MM.1S (cell line): ENCODE data around the gene CYP4Z1.
"Not testable (repeated sequence)": the region's sequence is repeated elsewhere in the genome, so short reads cannot be mapped to it uniquely, and the experiment has no call there.

Source experiments
- DNase-seq: peaks from one replicate; pipeline ENCODE4 v3.0.0-alpha.2; 2015
- H2AFZ ChIP-seq: fragments of 300-600 bp; sonication (generic); 2 replicates; pipeline ENCODE4 v1.6.0; 2016; ENCODE audit warnings: antibody characterized with exemption, low read length
- H3F3A ChIP-seq: fragments of 300-600 bp; sonication (generic); 2 replicates; pipeline ENCODE4 v1.6.1; 2016; ENCODE audit warnings: mild to moderate bottlenecking, antibody characterized with exemption, low read length, moderate library complexity, mixed read lengths; ENCODE audit not compliant: insufficient read depth
- H3K27ac ChIP-seq: fragments of 300-600 bp; sonication (generic); 2 replicates; pipeline ENCODE4 v1.5.1; 2016; ENCODE audit warnings: mild to moderate bottlenecking, low read length
- H3K27me3 ChIP-seq: fragments of 300-600 bp; sonication (generic); replicated peaks from 2 replicates; pipeline ENCODE4 v1.6.0; 2016; ENCODE audit warnings: low read length; ENCODE audit not compliant: insufficient read depth
- H3K36me3 ChIP-seq: fragments of 300-600 bp; sonication (generic); replicated peaks from 2 replicates; pipeline ENCODE4 v1.6.1; 2016; ENCODE audit warnings: mild to moderate bottlenecking, low read length, mixed read lengths; ENCODE audit not compliant: insufficient read depth
- H3K4me1 ChIP-seq: fragments of 300-600 bp; sonication (generic); 2 replicates; pipeline ENCODE4 v1.6.1; 2016; ENCODE audit warnings: low read length, mixed read lengths
- H3K4me2 ChIP-seq: fragments of 300-600 bp; sonication (generic); 2 replicates; pipeline ENCODE4 v1.6.0; 2016; ENCODE audit warnings: low read depth, low read length
- H3K4me3 ChIP-seq: fragments of 300-600 bp; sonication (generic); 2 replicates; pipeline ENCODE4 v1.5.1; 2016; ENCODE audit warnings: low read length, mixed read lengths
- H3K79me2 ChIP-seq: fragments of 300-600 bp; sonication (generic); 2 replicates; pipeline ENCODE4 v1.6.1; 2016; ENCODE audit warnings: mixed run types, low read length, mixed read lengths
- H3K9ac ChIP-seq: fragments of 300-600 bp; sonication (generic); 2 replicates; pipeline ENCODE4 v1.6.1; 2016; ENCODE audit warnings: low read length, mixed read lengths
- H3K9me2 ChIP-seq: fragments of 300-600 bp; sonication (generic); replicated peaks from 2 replicates; pipeline ENCODE4 v1.6.1; 2016; ENCODE audit warnings: mild to moderate bottlenecking, low read length, mixed read lengths; ENCODE audit not compliant: insufficient read depth
- H3K9me3 ChIP-seq: fragments of 300-600 bp; sonication (generic); replicated peaks from 2 replicates; pipeline ENCODE4 v1.6.1; 2016; ENCODE audit warnings: mild to moderate bottlenecking, low read length, mixed read lengths; ENCODE audit not compliant: insufficient read depth
- H4K20me1 ChIP-seq: fragments of 300-600 bp; sonication (generic); 2 replicates; pipeline ENCODE4 v1.6.1; 2016; ENCODE audit warnings: mild to moderate bottlenecking, low read length, moderate library complexity, mixed read lengths; ENCODE audit not compliant: insufficient read depth
- CTCF ChIP-seq: fragments of 300-600 bp; sonication (generic); IDR thresholded peaks from 2 replicates; pipeline ENCODE4 v1.5.1; 2016; ENCODE audit warnings: antibody characterized with exemption, low read length, mixed read lengths
- EZH2 ChIP-seq: fragments of 300-600 bp; sonication (generic); optimal IDR thresholded peaks from 2 replicates; pipeline ENCODE3; 2017; ENCODE audit warnings: low read depth, mild to moderate bottlenecking, antibody characterized with exemption, low read length, mixed read lengths
- EZH2phosphoT487 ChIP-seq: fragments of 300-600 bp; sonication (generic); IDR thresholded peaks from 2 replicates; pipeline ENCODE4 v1.6.1; 2018; ENCODE audit warnings: antibody characterized with exemption, low read length

Gene CYP4Z1

GRCh38 chr1:47031585-47031984, 35.4 kb upstream of the CYP4Z1 start:
- H3K27ac ChIP-seq, result no peak overlapping the region
- H2AFZ ChIP-seq, result no peak overlapping the region
- H3K36me3 ChIP-seq, result no peaks in the 10 kb centered on the region
- H3K9ac ChIP-seq, result no peak overlapping the region
- no peak for TF ChIP-seq EZH2phosphoT487
- TF ChIP-seq CTCF, result no peak
- no peak for TF ChIP-seq EZH2
- no peaks in the 10 kb centered on the region for H3K27me3 ChIP-seq
- no peaks in the 10 kb centered on the region for H3F3A ChIP-seq
- H3K9me3 ChIP-seq, result no peaks in the 10 kb centered on the region
- H3K4me3 ChIP-seq, result no peak overlapping the region
- H3K4me1 ChIP-seq, result no peaks in the 10 kb centered on the region
- no peak overlapping the region for H3K4me2 ChIP-seq
- no peaks in the 10 kb centered on the region for H3K9me2 ChIP-seq
- H4K20me1 ChIP-seq, result no peaks in the 10 kb centered on the region
- H3K79me2 ChIP-seq, result no peaks in the 10 kb centered on the region
- no peak for DNase-seq

GRCh38 chr1:47036764-47037163, 30.3 kb upstream of the CYP4Z1 start:
- no peak overlapping the region for H3K4me2 ChIP-seq
- no peak overlapping the region for H3K4me3 ChIP-seq
- H3K4me1 ChIP-seq, result no peaks in the 10 kb centered on the region
- no peaks in the 10 kb centered on the region for H3K79me2 ChIP-seq
- no peak for DNase-seq
- H3F3A ChIP-seq, result no peaks in the 10 kb centered on the region
- no peak overlapping the region for H2AFZ ChIP-seq
- no peak overlapping the region for H3K27ac ChIP-seq
- H4K20me1 ChIP-seq, result no peaks in the 10 kb centered on the region
- no peaks in the 10 kb centered on the region for H3K27me3 ChIP-seq
- H3K9me3 ChIP-seq, result no peaks in the 10 kb centered on the region
- no peak for TF ChIP-seq EZH2
- TF ChIP-seq CTCF, result no peak
- no peak for TF ChIP-seq EZH2phosphoT487
- H3K36me3 ChIP-seq, result no peaks in the 10 kb centered on the region
- no peak overlapping the region for H3K9ac ChIP-seq
- no peaks in the 10 kb centered on the region for H3K9me2 ChIP-seq

- no peak for DNase-seq
These were observed 7.7 kb upstream of the CYP4Z1 start for GRCh38 chr1:47059376-47059775.

GRCh38 chr1:47069080-47069479, 2.0 kb downstream of the CYP4Z1 start:
- not testable (repeated sequence) for H3K4me1 ChIP-seq, H3F3A ChIP-seq, H3K27me3 ChIP-seq, H4K20me1 ChIP-seq, H3K4me2 ChIP-seq, H3K79me2 ChIP-seq, DNase-seq, H2AFZ ChIP-seq, H3K9me3 ChIP-seq, H3K4me3 ChIP-seq, H3K9ac ChIP-seq, H3K9me2 ChIP-seq, H3K36me3 ChIP-seq, H3K27ac ChIP-seq

More at GRCh38 chr1:47059376-47059775, 7.7 kb upstream of the CYP4Z1 start:
- H2AFZ ChIP-seq, result no peak overlapping the region
- H3K9me3 ChIP-seq, result no peaks in the 10 kb centered on the region
- no peaks in the 10 kb centered on the region for H3K36me3 ChIP-seq
- no peak overlapping the region for H3K27ac ChIP-seq
- TF ChIP-seq EZH2phosphoT487, result no peak
- TF ChIP-seq CTCF, result no peak
- no peak for TF ChIP-seq EZH2
- no peaks in the 10 kb centered on the region for H3K4me1 ChIP-seq
- no peaks in the 10 kb centered on the region for H3K27me3 ChIP-seq
- no peaks in the 10 kb centered on the region for H3K79me2 ChIP-seq
- no peak overlapping the region for H3K4me2 ChIP-seq
- H3K4me3 ChIP-seq, result no peak overlapping the region
- no peaks in the 10 kb centered on the region for H3F3A ChIP-seq
- H3K9me2 ChIP-seq, result no peaks in the 10 kb centered on the region
- no peak overlapping the region for H3K9ac ChIP-seq
- H4K20me1 ChIP-seq, result no peaks in the 10 kb centered on the region

- not testable (repeated sequence) for H3K9me3 ChIP-seq, H3K4me3 ChIP-seq, H3K4me2 ChIP-seq, H3K36me3 ChIP-seq, DNase-seq, H3K27ac ChIP-seq, H3K9me2 ChIP-seq, H3K4me1 ChIP-seq, H3K9ac ChIP-seq, H4K20me1 ChIP-seq, H3F3A ChIP-seq, H2AFZ ChIP-seq, H3K79me2 ChIP-seq, H3K27me3 ChIP-seq
These were observed 2.5 kb downstream of the CYP4Z1 start for GRCh38 chr1:47069509-47069908.

GRCh38 chr1:47089356-47089755, 22.3 kb downstream of the CYP4Z1 start:
- not testable (repeated sequence) for H3K9me3 ChIP-seq, H3K9me2 ChIP-seq
- peak; percentile 11 for DNase-seq

More at GRCh38 chr1:47089356-47089755, 22.3 kb downstream of the CYP4Z1 start:
- H3K27me3 ChIP-seq, H2AFZ ChIP-seq, H3K9ac ChIP-seq, H3K36me3 ChIP-seq, H4K20me1 ChIP-seq, H3K4me2 ChIP-seq, H3F3A ChIP-seq, H3K79me2 ChIP-seq, H3K27ac ChIP-seq, H3K4me1 ChIP-seq, H3K4me3 ChIP-seq: not testable (repeated sequence)
